GM12878 (cell line): ENCODE measurements around the gene CNN2. TPM values are rescaled to one million over a fixed set of nuclear protein-coding genes. Genes with fewer than 3 reads are reported as not detected.

ENCODE experiments used
- ASH2L ChIP-seq: fragments of 300-600, 200-600 bp; sonication (generic); IDR thresholded peaks from 2 replicates; pipeline ENCODE4 v1.6.1; 2017; ENCODE audit warnings: low read depth, mild to moderate bottlenecking, borderline replicate concordance
- ATF2 ChIP-seq: IDR thresholded peaks from 2 replicates; pipeline ENCODE4 v1.6.1; 2012; ENCODE audit warnings: low read length, inconsistent platforms
- HDAC2 ChIP-seq: fragments of 200-600 bp; sonication (generic); IDR thresholded peaks from 2 replicates; pipeline ENCODE4 v1.6.1; 2017
- IKZF2 ChIP-seq, 2 experiments: fragments of 450-650 bp; IDR thresholded peaks; 2 replicates each; pipeline ENCODE4 v1.6.1; 2017; ENCODE audit warnings: mild to moderate bottlenecking in 2 of 2, moderate library complexity in 2 of 2
- NR2C1 ChIP-seq: fragments of 450-650 bp; IDR thresholded peaks from 2 replicates; pipeline ENCODE4 v1.6.1; 2017; ENCODE audit warnings: antibody characterized with exemption, mild to moderate bottlenecking, moderate library complexity
- PRDM15 ChIP-seq: fragments of 450-650 bp; formaldehyde crosslinking; IDR thresholded peaks from 2 replicates; pipeline ENCODE4 v1.4.0; 2020; ENCODE audit warnings: mild to moderate bottlenecking, moderate library complexity
- RELA ChIP-seq: fragments of 450-650 bp; IDR thresholded peaks from 2 replicates; pipeline ENCODE4 v1.8.0; 2014; ENCODE audit warnings: borderline replicate concordance; ENCODE audit not compliant: partially characterized antibody
- SMARCA5 ChIP-seq: fragments of 450-650 bp; IDR thresholded peaks from 2 replicates; pipeline ENCODE4 v1.6.1; 2017; ENCODE audit warnings: mild to moderate bottlenecking
- SP1 ChIP-seq: IDR thresholded peaks from one replicate; pipeline ENCODE4 v1.6.1; 2011; ENCODE audit warnings: low read depth, low read length
- SRF ChIP-seq, 2 experiments: IDR thresholded peaks; 2 replicates each; pipeline ENCODE4 v1.6.1; 2011; ENCODE audit warnings: low read depth in 2 of 2, low read length in 2 of 2, mild to moderate bottlenecking in 1 of 2, moderate library complexity in 1 of 2
- SUPT20H ChIP-seq: IDR thresholded peaks from 2 replicates; pipeline ENCODE4 v1.6.1; 2011; ENCODE audit warnings: low read depth, mild to moderate bottlenecking, low read length, moderate library complexity, borderline replicate concordance; ENCODE audit not compliant: control insufficient read depth
- TARDBP ChIP-seq: IDR thresholded peaks from 2 replicates; pipeline ENCODE4 v1.6.1; 2016; ENCODE audit warnings: borderline replicate concordance
- ZBTB4 ChIP-seq: fragments of 450-650 bp; formaldehyde crosslinking; IDR thresholded peaks from 2 replicates; pipeline ENCODE4 v1.4.0; 2022; ENCODE audit warnings: mild to moderate bottlenecking, moderate library complexity
- polyA plus RNA-seq, 11 experiments: library from polyadenylated mRNA; depleted of rRNA in 4 of 11; unstranded in 6 of 11; stranded (reverse) in 5 of 11; fragments of >200 nt; fragmentation: Nextera tagmentation in 4 of 11; fragmentation: Illumina TruSeq in 1 of 11; extraction: Ambion mirVana in 4 of 11; extraction: Trizol in 1 of 11; gene quantifications; 1 replicate in 1 of 11; 2 replicates in 10 of 11; pipeline versions ENCODE4 v1.2.1 to v1.2.3, GENCODE V29; 2011 to 2016; ENCODE audit warnings: inconsistent platforms in 2 of 11, missing spikeins in 2 of 11, low read depth in 1 of 11
- total RNA-seq, 4 experiments: library from RNA; depleted of rRNA in 3 of 4; stranded (reverse); fragments of >200 nt in 3 of 4; fragmentation: Illumina TruSeq in 1 of 4; extraction: Trizol in 1 of 4; gene quantifications; 2 replicates each; pipeline versions ENCODE4 v1.2.1 to v1.2.3, GENCODE V29; 2013 to 2021

CNN2 gene
- total and polyA plus RNA-seq, 10 of the 15 experiments (the other 5 are each of a cell fraction or from before 2014, with no cell fraction given) = 34.7 to 311 (median 172) TPM

GRCh38 chr19:984165-984967 is 42.0 kb upstream of the CNN2 start, which contains the start of gene WDR18 (continued):
- TF ChIP-seq SP1 (peak; percentile 70), SRF (IDR thresholded peaks at IDR 0.05; ENCODE audit: low read depth in 2 of 2, low read length in 2 of 2) (peak in 1 of 2 experiments; percentile 71; a peak in 1 of 4 replicates), ASH2L (peak; percentile 68; the same call in 1 of the 2 replicates), RELA (no peak), SMARCA5 (peak; percentile 41; the same call in 1 of the 2 replicates), PRDM15 (CRISPR knock-in tag) (no peak), TARDBP (no peak), IKZF2 (IDR thresholded peaks at IDR 0.05) (no peak), NR2C1 (peak; percentile 88), ATF2 (no peak), HDAC2 (no peak), ZBTB4 (no peak), SUPT20H (no peak)
